ENCODE measurements around the gene TNNI3.

The TNNI3 gene

DNA sequence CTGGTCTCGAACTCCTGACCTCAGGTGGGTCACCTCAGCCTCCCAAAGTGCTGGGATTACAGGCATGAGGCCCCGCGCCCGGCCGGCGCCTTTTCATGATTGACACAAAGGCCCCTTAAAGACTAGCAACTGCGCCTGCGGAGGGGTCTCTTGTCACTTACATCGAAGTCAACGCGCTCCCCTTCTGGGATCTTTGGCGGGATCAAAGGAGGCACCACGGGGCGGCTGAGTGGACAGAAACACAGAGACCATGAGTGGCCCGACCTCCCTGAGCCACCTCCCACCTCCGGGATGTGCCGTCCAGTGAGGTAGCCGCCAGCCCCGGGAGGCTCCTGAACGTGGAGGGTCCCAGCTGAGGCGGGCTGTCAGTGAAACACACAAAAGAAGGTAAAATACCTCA, 15.8 kb downstream of the TNNI3 start:
- TF ChIP-seq CTCF (IDR thresholded peaks at IDR 0.05; ENCODE audit: low read depth, low read length) = no peak

GRCh38 chr19:55137915-55138314, 19.6 kb downstream of the TNNI3 start:
- H3K4me3 ChIP-seq (ENCODE audit: low read depth, low read length) = no peak overlapping the region
- no peak for TF ChIP-seq CTCF (IDR thresholded peaks at IDR 0.05; ENCODE audit: low read depth, low read length)

More for the DNA sequence above, 15.8 kb downstream of the TNNI3 start:
- H3K4me3 ChIP-seq (ENCODE audit: low read depth, low read length) = no peak overlapping the region

- no peak for TF ChIP-seq CTCF (IDR thresholded peaks at IDR 0.05; ENCODE audit: low read depth, low read length)
- H3K4me3 ChIP-seq (ENCODE audit: low read depth, low read length) = no peak overlapping the region
Measured at GRCh38 chr19:55136399-55137102, 21.0 kb downstream of the TNNI3 start.

DNA sequence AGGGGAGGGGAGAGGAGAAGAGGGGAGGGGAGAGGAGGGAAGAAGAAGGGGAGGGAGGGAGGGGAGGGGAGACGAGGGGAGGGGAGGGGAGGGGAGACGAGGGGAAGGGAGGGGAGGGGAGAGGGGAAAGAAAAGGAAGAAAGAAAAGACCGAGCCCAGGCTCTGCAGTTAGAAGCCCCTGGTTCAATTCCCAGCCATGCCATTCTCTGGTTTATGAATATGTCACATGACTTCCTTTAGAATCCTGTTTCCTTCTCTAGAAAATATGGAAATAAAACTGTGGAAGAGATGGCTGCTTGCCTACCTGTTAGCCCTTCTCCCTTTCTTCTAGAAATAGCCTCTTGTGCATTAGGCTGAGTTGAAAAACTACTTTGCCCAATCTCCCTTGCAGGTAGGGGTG, 22.8 kb downstream of the TNNI3 start:
- no peak for TF ChIP-seq CTCF (IDR thresholded peaks at IDR 0.05; ENCODE audit: low read depth, low read length)
- H3K4me3 ChIP-seq (ENCODE audit: low read depth, low read length) = no peak overlapping the region

- no peak overlapping the region for H3K4me3 ChIP-seq (ENCODE audit: low read depth, low read length)
- TF ChIP-seq CTCF (IDR thresholded peaks at IDR 0.05; ENCODE audit: low read depth, low read length) = no peak
Measured at GRCh38 chr19:55133639-55134444, 23.7 kb downstream of the TNNI3 start.

DNA sequence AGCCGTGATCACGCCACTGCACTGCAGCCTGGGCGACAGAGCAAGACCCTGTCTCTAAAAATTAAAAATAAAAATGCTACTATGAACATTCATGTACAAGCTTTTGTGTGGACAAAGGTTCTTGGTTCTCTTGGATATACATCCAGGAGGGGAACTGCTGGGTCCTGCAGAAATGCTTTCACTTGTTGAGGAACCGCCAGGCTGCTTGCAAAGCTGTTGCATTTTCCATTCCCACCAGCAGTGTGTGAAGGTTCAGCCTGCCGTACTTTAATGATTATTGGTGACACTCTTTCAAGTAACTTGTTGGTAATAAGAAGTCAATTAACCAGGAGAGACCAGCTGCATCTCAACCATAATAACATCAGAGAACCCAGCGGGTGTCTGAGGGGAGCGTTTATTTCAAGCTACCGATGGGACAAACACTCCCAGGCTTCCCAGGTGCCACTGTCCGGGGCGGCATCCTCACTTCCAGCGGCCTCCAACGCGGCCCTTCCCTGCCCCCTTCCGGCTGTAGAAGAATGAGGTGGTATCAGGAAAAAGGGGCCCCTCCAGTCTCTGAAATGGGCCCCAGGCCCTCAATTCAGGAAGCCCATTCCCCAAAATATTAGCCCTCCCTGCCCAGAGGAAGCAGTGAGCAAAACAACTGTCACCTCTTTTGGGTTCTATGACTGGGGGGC, 24.9 kb downstream of the TNNI3 start:
- TF ChIP-seq CTCF (IDR thresholded peaks at IDR 0.05; ENCODE audit: low read depth, low read length) = no peak

GRCh38 chr19:55131421-55131820, 26.1 kb downstream of the TNNI3 start:
- no peak overlapping the region for H3K4me3 ChIP-seq (ENCODE audit: low read depth, low read length)
- TF ChIP-seq CTCF (IDR thresholded peaks at IDR 0.05; ENCODE audit: low read depth, low read length) = no peak

More for the DNA sequence above, 24.9 kb downstream of the TNNI3 start:
- no peak overlapping the region for H3K4me3 ChIP-seq (ENCODE audit: low read depth, low read length)
